Measurements from ENCODE around the gene MTX2.

- no peak for TF ChIP-seq CTCF (IDR thresholded peaks at IDR 0.05; ENCODE audit: insufficient read depth, low read depth, low read length)
- TF ChIP-seq EZH2 (IDR thresholded peaks at IDR 0.05; ENCODE audit: insufficient read depth, low read length), result no peak
These were observed 22.6 kb downstream of the MTX2 start for GRCh38 chr2:176291809-176292283.
